Keratinocyte (primary cell): ENCODE results near the gene MLLT3. TPM values are rescaled to one million over a fixed set of nuclear protein-coding genes. Genes with fewer than 3 reads are reported as not detected.

Experiments
- DNase-seq: peaks from one replicate; pipeline ENCODE4 v3.0.0-alpha.2; 2011; ENCODE audit warnings: low read depth, missing footprints, low spot score
- FAIRE-seq: peaks from 2 replicates; lab custom pipeline; 2011; peaks lifted over from hg19 to GRCh38; lab: Jason Lieb, UNC
- H2AFZ ChIP-seq: 2 replicates; pipeline ENCODE4 v1.6.0; 2012; ENCODE audit warnings: low read length, control low read depth, inconsistent platforms; ENCODE audit not compliant: control insufficient read depth
- H3K27ac ChIP-seq: 2 replicates; pipeline ENCODE4 v1.5.1; 2011; ENCODE audit warnings: low read length; ENCODE audit not compliant: control insufficient read depth, insufficient read depth
- H3K27me3 ChIP-seq: 3 replicates; pipeline ENCODE4 v1.6.0; 2011; ENCODE audit warnings: low read length; ENCODE audit not compliant: control insufficient read depth, insufficient read depth; ENCODE audit errors: extremely low read depth
- H3K36me3 ChIP-seq, 2 experiments: 2 replicates in 1 of 2; 3 replicates in 1 of 2; pipeline ENCODE4 v1.5.1; 2011; ENCODE audit warnings: low read length in 2 of 2, mild to moderate bottlenecking in 1 of 2; ENCODE audit not compliant: control insufficient read depth in 2 of 2, insufficient read depth in 2 of 2; ENCODE audit errors: extremely low read depth in 1 of 2
- H3K4me1 ChIP-seq: 3 replicates; pipeline ENCODE4 v1.5.1; 2011; ENCODE audit warnings: low read length; ENCODE audit not compliant: control insufficient read depth, insufficient read depth; ENCODE audit errors: extremely low read depth
- H3K4me2 ChIP-seq: 3 replicates; pipeline ENCODE4 v1.6.0; 2011; ENCODE audit warnings: low read depth, low read length; ENCODE audit not compliant: control insufficient read depth, insufficient read depth; ENCODE audit errors: extremely low read depth
- H3K4me3 ChIP-seq, 3 experiments: fragments of 200-600 bp in 1 of 3; sonication (generic) in 1 of 3; 2 replicates in 2 of 3; 3 replicates in 1 of 3; pipeline ENCODE4 v1.5.1; 2011 to 2016; ENCODE audit warnings: low read length in 3 of 3, mild to moderate bottlenecking in 3 of 3, control low read depth in 2 of 3, inconsistent platforms in 1 of 3, low read depth in 1 of 3, mixed read lengths in 1 of 3, mixed run types in 1 of 3, moderate library complexity in 1 of 3; ENCODE audit not compliant: control insufficient read depth in 2 of 3, insufficient read depth in 2 of 3; ENCODE audit errors: extremely low read depth in 1 of 3
- H3K79me2 ChIP-seq: 2 replicates; pipeline ENCODE4 v1.6.0; 2012; ENCODE audit warnings: low read length; ENCODE audit not compliant: control insufficient read depth, insufficient read depth
- H3K9ac ChIP-seq: 3 replicates; pipeline ENCODE4 v1.6.0; 2011; ENCODE audit warnings: low read length; ENCODE audit not compliant: control insufficient read depth, insufficient read depth; ENCODE audit errors: extremely low read depth
- H3K9me1 ChIP-seq: 3 replicates; pipeline ENCODE4 v1.6.0; 2011; ENCODE audit warnings: low read length; ENCODE audit not compliant: control insufficient read depth, insufficient read depth; ENCODE audit errors: extremely low read depth
- H3K9me3 ChIP-seq: 2 replicates; pipeline ENCODE4 v1.5.1; 2012; ENCODE audit warnings: low read depth, low read length; ENCODE audit not compliant: control insufficient read depth
- H4K20me1 ChIP-seq: 3 replicates; pipeline ENCODE4 v1.6.0; 2011; ENCODE audit warnings: low read length; ENCODE audit not compliant: control insufficient read depth, insufficient read depth; ENCODE audit errors: extremely low read depth
- EZH2 ChIP-seq: IDR thresholded peaks from one replicate; pipeline ENCODE4 v1.6.1; 2012; ENCODE audit warnings: inconsistent platforms, mild to moderate bottlenecking, low read length, moderate library complexity
- dilution Hi-C: fragments of 300-500 bp; cut with MboI; formaldehyde crosslinking; loops from one replicate; pipeline ENCODE4 v1.7.0; 2020; ENCODE audit warnings: low sequenced_read_pairs; ENCODE audit not compliant: extremely low pct_ligation_motif_present
- polyA plus RNA-seq, 5 experiments: library from polyadenylated mRNA; depleted of rRNA in 3 of 5; stranded (reverse) in 3 of 5; stranded (forward) in 1 of 5; unstranded in 1 of 5; fragments of >200 nt; gene quantifications; 1 replicate in 1 of 5; 2 replicates in 3 of 5; 3 replicates in 1 of 5; pipeline versions ENCODE4 v1.2.1 to v1.2.3, GENCODE V29; 2011 to 2012; ENCODE audit warnings: missing spikeins in 2 of 5, low read depth in 1 of 5, low replicate concordance in 1 of 5
- TF ChIP-seq, protein P1 (sequence below), 3 experiments: IDR thresholded peaks in 1 of 3; conservative IDR thresholded peaks in 1 of 3; optimal IDR thresholded peaks in 1 of 3; 2 replicates in 2 of 3; 3 replicates in 1 of 3; pipeline versions ENCODE3 to v1.5.1; 2011; ENCODE audit warnings: low read length in 3 of 3, mild to moderate bottlenecking in 3 of 3, moderate library complexity in 2 of 3, control low read depth in 1 of 3, inconsistent platforms in 1 of 3; ENCODE audit not compliant: insufficient read depth in 2 of 3; ENCODE audit errors: extremely low read depth in 1 of 3

Gene MLLT3
- polyA plus RNA-seq, 1 donor (not counting 4 experiments of a cell fraction or from before 2014, with no cell fraction given): 17.0 TPM

DNA sequence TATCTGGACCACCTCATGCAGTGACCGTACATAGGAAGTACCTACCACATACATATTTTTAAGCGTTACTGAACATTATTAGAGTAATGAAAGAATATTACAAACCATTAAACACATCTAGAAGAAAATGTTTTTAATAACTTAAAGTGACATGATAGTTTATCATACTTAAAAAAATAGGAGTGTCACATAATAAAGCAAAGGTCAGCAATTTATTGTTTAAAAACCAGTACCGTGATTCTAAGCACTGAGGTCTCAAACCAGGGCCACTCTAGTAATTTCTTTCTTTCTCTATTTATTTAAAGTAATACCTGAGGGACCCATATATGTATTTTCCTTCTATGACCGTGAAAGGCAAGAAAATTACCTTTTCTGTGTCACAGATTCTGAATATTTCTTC lies 216.0 kb downstream of the MLLT3 start:
- no peak overlapping the region for H3K4me3 ChIP-seq
- no peak overlapping the region for H3K27ac ChIP-seq
- no peak overlapping the region for H3K9ac ChIP-seq
- no peaks in the 10 kb centered on the region for H4K20me1 ChIP-seq
- TF ChIP-seq, protein P1, sequence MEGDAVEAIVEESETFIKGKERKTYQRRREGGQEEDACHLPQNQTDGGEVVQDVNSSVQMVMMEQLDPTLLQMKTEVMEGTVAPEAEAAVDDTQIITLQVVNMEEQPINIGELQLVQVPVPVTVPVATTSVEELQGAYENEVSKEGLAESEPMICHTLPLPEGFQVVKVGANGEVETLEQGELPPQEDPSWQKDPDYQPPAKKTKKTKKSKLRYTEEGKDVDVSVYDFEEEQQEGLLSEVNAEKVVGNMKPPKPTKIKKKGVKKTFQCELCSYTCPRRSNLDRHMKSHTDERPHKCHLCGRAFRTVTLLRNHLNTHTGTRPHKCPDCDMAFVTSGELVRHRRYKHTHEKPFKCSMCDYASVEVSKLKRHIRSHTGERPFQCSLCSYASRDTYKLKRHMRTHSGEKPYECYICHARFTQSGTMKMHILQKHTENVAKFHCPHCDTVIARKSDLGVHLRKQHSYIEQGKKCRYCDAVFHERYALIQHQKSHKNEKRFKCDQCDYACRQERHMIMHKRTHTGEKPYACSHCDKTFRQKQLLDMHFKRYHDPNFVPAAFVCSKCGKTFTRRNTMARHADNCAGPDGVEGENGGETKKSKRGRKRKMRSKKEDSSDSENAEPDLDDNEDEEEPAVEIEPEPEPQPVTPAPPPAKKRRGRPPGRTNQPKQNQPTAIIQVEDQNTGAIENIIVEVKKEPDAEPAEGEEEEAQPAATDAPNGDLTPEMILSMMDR (optimal IDR thresholded peaks at IDR 0.05 in 1 of 3, IDR thresholded peaks at IDR 0.05 in 1 of 3, conservative IDR thresholded peaks at IDR 0.05 in 1 of 3; ENCODE audit: extremely low read depth in 1 of 3, insufficient read depth in 2 of 3, low read length in 3 of 3): no peak
- TF ChIP-seq EZH2: no peak
- no peak for FAIRE-seq
- no peaks in the 10 kb centered on the region for H3K9me3 ChIP-seq
- no peak overlapping the region for H2AFZ ChIP-seq
- H3K27me3 ChIP-seq: no peaks in the 10 kb centered on the region
- H3K9me1 ChIP-seq: no peaks in the 10 kb centered on the region
- H3K4me1 ChIP-seq: no peaks in the 10 kb centered on the region
- DNase-seq: no peak
- no peaks in the 10 kb centered on the region for H3K36me3 ChIP-seq
- H3K4me2 ChIP-seq: no peak overlapping the region
- dilution Hi-C loops: no loop called here
- no peaks in the 10 kb centered on the region for H3K79me2 ChIP-seq

- Histone ChIP-seq H2AFZ (no peak overlapping the region), H3K4me2 (no peak overlapping the region), H3K9me1 (no peaks in the 10 kb centered on the region), H3K36me3 (no peaks in the 10 kb centered on the region), H3K27me3 (no peaks in the 10 kb centered on the region), H3K9ac (no peak overlapping the region), H3K27ac (no peak overlapping the region), H3K79me2 (no peaks in the 10 kb centered on the region), H3K4me3 (no peak overlapping the region), H3K9me3 (no peaks in the 10 kb centered on the region), H4K20me1 (no peaks in the 10 kb centered on the region), H3K4me1 (no peaks in the 10 kb centered on the region)
- FAIRE-seq (no peak), DNase-seq (no peak)
- TF ChIP-seq, protein P1 (optimal IDR thresholded peaks at IDR 0.05 in 1 of 3, IDR thresholded peaks at IDR 0.05 in 1 of 3, conservative IDR thresholded peaks at IDR 0.05 in 1 of 3; ENCODE audit: extremely low read depth in 1 of 3, insufficient read depth in 2 of 3, low read length in 3 of 3): no peak
- no peak for TF ChIP-seq EZH2
- dilution Hi-C loops: no loop called here
Observed at GRCh38 chr9:20405616-20406015, 216.7 kb downstream of the MLLT3 start.
